ENCODE results near the gene MAB21L2.

Gene MAB21L2

GRCh38 chr4:150567070-150567469, 14.9 kb upstream of the MAB21L2 start:
- Mint-ChIP-seq H3K27ac (no peak overlapping the region), H3K27me3 (no peaks in the 10 kb centered on the region), H3K4me1 (no peaks in the 10 kb centered on the region), H3K36me3 (peaks cover 12% of the 10 kb centered on the region), H3K9me3 (peaks cover 6% of the 10 kb centered on the region), H3K4me3 (no peak overlapping the region)
- no peak for DNase-seq
- CTCF ChIA-PET, result no interaction called here

DNA sequence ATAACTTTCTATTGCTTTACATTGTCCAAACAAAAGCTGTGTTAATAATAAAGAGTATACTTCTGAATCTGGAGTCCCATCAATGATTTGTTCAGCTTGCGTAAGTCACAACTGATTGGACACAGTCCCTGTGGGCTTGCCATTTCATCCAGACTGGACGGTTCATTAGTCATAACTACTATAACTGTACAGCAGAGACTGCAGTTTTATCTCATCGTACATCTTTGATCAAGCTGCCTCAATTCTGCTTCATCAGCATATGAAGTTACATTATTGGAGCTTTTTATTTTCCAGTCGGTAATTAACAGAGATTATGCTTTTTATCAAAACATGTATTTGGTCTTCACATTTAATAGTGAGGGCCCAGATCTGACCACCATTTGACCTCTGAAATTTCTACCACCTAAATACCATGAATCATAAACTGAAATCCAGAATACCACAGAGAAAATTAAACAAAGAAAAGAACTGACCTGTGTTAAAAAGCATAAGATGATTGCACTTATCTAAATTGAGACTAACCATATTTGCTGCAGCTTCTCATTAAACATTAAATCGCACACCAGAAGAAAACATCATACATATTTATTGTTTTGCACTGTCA, 12.5 kb upstream of the MAB21L2 start:
- Mint-ChIP-seq H3K27ac (no peak overlapping the region), H3K36me3 (peaks cover 6% of the 10 kb centered on the region), H3K4me3 (no peak overlapping the region), H3K4me1 (no peaks in the 10 kb centered on the region), H3K9me3 (peaks cover 6% of the 10 kb centered on the region), H3K27me3 (no peaks in the 10 kb centered on the region)
- CTCF ChIA-PET, result no interaction called here
- no peak for DNase-seq

DNA sequence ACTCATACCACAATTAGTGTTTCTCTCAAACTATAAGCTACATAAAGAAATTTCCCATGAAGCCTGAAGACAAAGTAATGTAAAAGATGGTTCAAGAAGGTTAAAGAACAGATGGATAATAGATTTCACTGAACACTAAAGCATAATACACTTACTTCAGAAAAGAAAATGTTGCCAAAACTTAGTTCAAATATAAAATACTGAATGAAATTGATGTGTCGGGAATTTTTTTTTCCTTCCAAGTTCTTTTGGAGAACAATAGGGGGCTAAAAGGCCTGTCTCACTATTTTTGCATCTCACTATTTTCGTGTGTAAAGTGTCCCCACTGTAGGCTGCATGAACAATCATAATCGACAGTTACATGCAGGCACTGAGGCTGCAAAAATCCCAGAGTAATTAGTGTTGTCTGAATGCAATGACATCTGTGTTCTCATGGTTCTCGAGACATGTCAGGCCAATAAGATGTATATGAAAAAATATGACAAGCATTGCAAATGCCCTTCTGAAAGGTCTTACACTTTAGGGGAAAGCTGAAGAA, 11.9 kb upstream of the MAB21L2 start:
- CTCF ChIA-PET, result no interaction called here
- H3K27ac Mint-ChIP-seq, result no peak overlapping the region

GRCh38 chr4:150570862-150571261, 11.1 kb upstream of the MAB21L2 start:
- no peak overlapping the region for H3K27ac Mint-ChIP-seq
- CTCF ChIA-PET, result no interaction called here
- no peaks in the 10 kb centered on the region for H3K4me1 Mint-ChIP-seq
- no peak overlapping the region for H3K4me3 Mint-ChIP-seq
- H3K9me3 Mint-ChIP-seq, result no peaks in the 10 kb centered on the region
- no peaks in the 10 kb centered on the region for H3K36me3 Mint-ChIP-seq
- H3K27me3 Mint-ChIP-seq, result no peaks in the 10 kb centered on the region
- DNase-seq, result no peak

More for the DNA sequence above, 11.9 kb upstream of the MAB21L2 start:
- H3K4me3 Mint-ChIP-seq, result no peak overlapping the region
- H3K9me3 Mint-ChIP-seq, result peaks cover under 1% of the 10 kb centered on the region
- DNase-seq, result no peak
- H3K4me1 Mint-ChIP-seq, result no peaks in the 10 kb centered on the region
- H3K27me3 Mint-ChIP-seq, result no peaks in the 10 kb centered on the region
- peaks cover under 1% of the 10 kb centered on the region for H3K36me3 Mint-ChIP-seq

DNA sequence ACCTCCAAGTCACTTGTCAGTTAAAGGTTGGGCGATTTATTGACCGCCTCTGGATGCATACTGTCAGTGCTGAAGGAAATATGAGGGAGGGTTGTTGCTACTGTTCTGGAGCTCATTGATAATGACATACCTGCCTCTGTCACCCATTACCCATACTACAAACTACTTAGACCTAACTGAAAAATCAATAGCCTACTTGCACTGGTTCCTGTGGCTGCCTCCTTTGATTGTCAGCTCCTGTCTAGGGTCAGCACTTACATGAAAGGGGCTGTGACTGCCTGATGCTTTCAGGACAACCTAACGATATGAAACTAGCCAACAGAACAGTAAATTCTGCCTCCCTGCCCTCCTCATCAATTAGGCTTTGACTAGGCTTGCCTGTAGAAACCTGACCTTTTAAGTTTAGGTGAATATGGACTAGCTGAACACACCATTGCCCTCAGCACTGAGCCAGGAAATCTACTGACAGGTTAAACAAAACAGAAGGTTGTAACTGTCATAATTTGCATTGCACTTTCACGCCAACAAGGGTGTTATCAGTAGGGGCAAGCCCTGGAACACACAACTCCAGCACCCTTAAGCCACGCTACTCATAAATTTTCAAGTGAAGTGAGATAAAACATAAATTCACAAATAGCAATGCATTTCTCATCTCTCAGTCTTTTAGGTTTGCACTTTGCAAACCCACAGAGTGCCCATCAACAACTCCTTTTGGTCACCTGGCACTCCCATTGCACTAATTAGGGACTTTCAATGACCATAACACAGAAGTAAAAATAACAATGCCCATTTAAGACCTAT, 9.0 kb upstream of the MAB21L2 start:
- H3K4me3 Mint-ChIP-seq, result no peak overlapping the region
- no peaks in the 10 kb centered on the region for H3K4me1 Mint-ChIP-seq
- no peaks in the 10 kb centered on the region for H3K9me3 Mint-ChIP-seq
- CTCF ChIA-PET, result no interaction called here
- DNase-seq, result no peak
- no peaks in the 10 kb centered on the region for H3K36me3 Mint-ChIP-seq
- no peaks in the 10 kb centered on the region for H3K27me3 Mint-ChIP-seq
- peak overlapping the region; percentile 24 for H3K27ac Mint-ChIP-seq

DNA sequence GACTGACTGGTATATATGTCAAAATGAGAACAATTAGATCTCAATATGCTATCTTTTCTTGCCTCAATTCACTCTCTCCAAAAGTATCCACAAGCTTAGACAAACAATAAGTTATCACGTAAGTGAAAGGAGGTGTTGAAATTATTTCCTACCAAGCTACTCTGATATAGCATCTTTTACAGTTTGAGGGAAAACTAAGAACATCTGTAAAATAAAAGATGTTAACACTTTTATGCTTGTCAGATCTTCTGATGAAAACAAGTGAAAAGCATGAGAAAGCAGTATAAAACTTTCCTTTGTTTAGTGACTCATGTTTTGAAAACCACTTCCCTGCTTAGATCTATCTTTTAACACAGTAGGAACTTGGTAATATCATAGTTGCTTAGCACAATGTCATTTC, 8.4 kb upstream of the MAB21L2 start:
- no peaks in the 10 kb centered on the region for H3K9me3 Mint-ChIP-seq
- no peaks in the 10 kb centered on the region for H3K27me3 Mint-ChIP-seq
- H3K4me1 Mint-ChIP-seq, result no peaks in the 10 kb centered on the region
- no peak overlapping the region for H3K4me3 Mint-ChIP-seq
- CTCF ChIA-PET, result no interaction called here
- H3K36me3 Mint-ChIP-seq, result no peaks in the 10 kb centered on the region
- no peak for DNase-seq
- H3K27ac Mint-ChIP-seq, result no peak overlapping the region

DNA sequence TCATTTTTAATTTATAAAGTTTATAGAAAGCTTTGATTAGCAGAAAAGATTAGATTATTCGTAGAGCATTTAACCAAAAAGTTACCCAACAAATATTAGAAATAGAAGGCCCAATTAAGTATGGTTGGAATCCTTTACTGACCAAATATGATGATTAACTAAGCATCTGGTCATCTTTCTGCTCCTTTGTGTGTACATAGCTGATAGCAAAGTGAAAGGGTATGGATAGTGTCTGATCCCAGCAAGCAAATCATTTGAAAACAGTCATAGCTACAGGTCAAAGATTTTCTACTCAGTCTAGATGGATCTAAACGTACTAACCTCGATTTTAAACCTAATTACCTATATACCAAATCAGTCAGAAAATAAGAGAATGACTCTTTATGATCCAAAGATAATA, 7.3 kb upstream of the MAB21L2 start:
- Mint-ChIP-seq H3K27me3 (no peaks in the 10 kb centered on the region), H3K27ac (no peak overlapping the region), H3K36me3 (peaks cover 6% of the 10 kb centered on the region), H3K9me3 (no peaks in the 10 kb centered on the region), H3K4me1 (no peaks in the 10 kb centered on the region), H3K4me3 (no peak overlapping the region)
- CTCF ChIA-PET, result interaction anchor here (0.9 kb wide), 1 partner anchor 292 kb away, joined by 3 read pairs; no protein-coding TSS in a partner anchor
- DNase-seq, result no peak

GRCh38 chr4:150577796-150578195, 4.2 kb upstream of the MAB21L2 start:
- CTCF ChIA-PET, result no interaction called here
- H3K4me3 Mint-ChIP-seq, result no peak overlapping the region
- no peak overlapping the region for H3K27ac Mint-ChIP-seq
- no peaks in the 10 kb centered on the region for H3K4me1 Mint-ChIP-seq
- DNase-seq, result no peak
- no peaks in the 10 kb centered on the region for H3K27me3 Mint-ChIP-seq
- peaks cover 28% of the 10 kb centered on the region for H3K36me3 Mint-ChIP-seq
- peaks cover 10% of the 10 kb centered on the region for H3K9me3 Mint-ChIP-seq

DNA sequence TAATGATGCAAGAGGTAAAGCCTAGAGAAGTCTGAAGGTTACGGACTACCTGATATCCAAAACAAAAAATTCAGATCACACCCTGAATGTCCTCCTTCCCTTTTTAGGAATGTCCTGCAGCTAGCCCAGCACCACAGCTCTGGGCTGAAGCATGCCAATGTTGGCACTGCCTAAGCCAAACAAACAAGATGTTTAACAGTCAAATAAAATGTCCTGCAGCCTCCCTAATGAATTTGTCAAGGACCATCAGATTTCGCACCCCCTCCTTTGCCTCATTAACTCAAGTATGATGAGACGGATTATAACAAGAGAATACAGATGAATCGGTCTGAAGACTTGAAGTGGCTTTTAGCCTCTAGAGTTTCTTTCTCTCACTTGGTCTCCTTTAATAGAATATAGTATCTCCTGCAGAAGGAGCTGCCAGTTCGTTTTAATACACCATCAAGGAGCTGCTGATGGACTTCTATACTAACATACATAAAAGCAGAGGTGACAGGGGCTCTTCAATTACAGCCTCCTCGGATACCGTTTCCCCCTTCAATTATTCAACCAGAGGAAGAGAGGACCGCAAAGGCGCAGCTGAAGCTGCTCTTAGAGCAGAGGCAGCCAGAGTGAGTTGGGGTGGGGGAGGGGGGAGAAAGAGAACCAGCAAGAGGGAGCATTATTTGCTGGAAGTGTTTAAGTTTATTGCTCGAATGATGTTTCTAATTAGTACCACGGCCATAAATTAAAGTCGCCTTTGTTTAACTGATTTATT, 3.0 kb upstream of the MAB21L2 start:
- H3K27me3 Mint-ChIP-seq, result no peaks in the 10 kb centered on the region
- DNase-seq, result no peak
- H3K4me1 Mint-ChIP-seq, result no peaks in the 10 kb centered on the region
- peaks cover 36% of the 10 kb centered on the region for H3K36me3 Mint-ChIP-seq
- peaks cover 10% of the 10 kb centered on the region for H3K9me3 Mint-ChIP-seq
- CTCF ChIA-PET, result no interaction called here
- no peak overlapping the region for H3K27ac Mint-ChIP-seq
- H3K4me3 Mint-ChIP-seq, result no peak overlapping the region

- H3K36me3 Mint-ChIP-seq, result peaks cover 39% of the 10 kb centered on the region
- H3K4me3 Mint-ChIP-seq, result no peak overlapping the region
- DNase-seq, result no peak
- CTCF ChIA-PET, result no interaction called here
- H3K27me3 Mint-ChIP-seq, result no peaks in the 10 kb centered on the region
- peaks cover 10% of the 10 kb centered on the region for H3K9me3 Mint-ChIP-seq
- H3K4me1 Mint-ChIP-seq, result no peaks in the 10 kb centered on the region
- H3K27ac Mint-ChIP-seq, result no peak overlapping the region
Measured at GRCh38 chr4:150579551-150580234, 2.3 kb upstream of the MAB21L2 start.

GRCh38 chr4:150580306-150580705, 1.6 kb upstream of the MAB21L2 start:
- peaks cover 39% of the 10 kb centered on the region for H3K36me3 Mint-ChIP-seq
- H3K4me1 Mint-ChIP-seq, result no peaks in the 10 kb centered on the region
- CTCF ChIA-PET, result no interaction called here

DNA sequence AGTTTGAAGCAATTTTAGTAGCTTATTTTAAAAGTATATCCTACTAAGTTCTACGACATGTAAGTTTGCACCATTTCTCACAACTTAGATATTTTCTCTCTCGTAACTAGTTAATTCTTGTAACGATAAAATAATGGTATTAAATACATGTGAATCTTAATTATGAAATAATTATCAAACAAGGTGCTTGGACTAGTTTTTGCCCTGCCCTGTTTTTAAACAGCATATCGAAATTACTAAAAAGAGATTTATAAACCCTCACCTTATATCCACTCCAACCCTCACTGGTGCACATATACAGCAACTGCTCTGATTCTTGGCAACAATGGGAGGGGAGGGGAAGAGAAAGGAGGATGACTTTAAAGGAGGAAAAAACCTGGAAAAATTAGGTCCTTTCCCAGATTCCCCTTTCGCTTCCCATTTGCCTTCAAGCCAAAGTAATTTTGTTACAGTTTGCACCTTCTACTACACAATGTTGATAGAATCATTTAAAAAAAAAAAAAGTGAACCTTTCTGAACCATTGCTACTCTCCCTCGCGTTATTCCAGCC, 820 bp upstream of the MAB21L2 start:
- Mint-ChIP-seq H3K36me3 (peaks cover 41% of the 10 kb centered on the region), H3K27me3 (no peaks in the 10 kb centered on the region), H3K4me1 (no peaks in the 10 kb centered on the region), H3K9me3 (peaks cover 10% of the 10 kb centered on the region), H3K27ac (no peak overlapping the region), H3K4me3 (no peak overlapping the region)
- CTCF ChIA-PET, result no interaction called here
- no peak for DNase-seq

More at GRCh38 chr4:150580306-150580705, 1.6 kb upstream of the MAB21L2 start:
- Mint-ChIP-seq H3K4me3 (no peak overlapping the region), H3K27ac (no peak overlapping the region), H3K9me3 (peaks cover 10% of the 10 kb centered on the region), H3K27me3 (no peaks in the 10 kb centered on the region)
- DNase-seq, result no peak

- Mint-ChIP-seq H3K4me1 (no peaks in the 10 kb centered on the region), H3K4me3 (no peak overlapping the region), H3K27me3 (no peaks in the 10 kb centered on the region), H3K36me3 (peaks cover 43% of the 10 kb centered on the region), H3K27ac (no peak overlapping the region), H3K9me3 (peaks cover 10% of the 10 kb centered on the region)
- DNase-seq, result no peak
- CTCF ChIA-PET, result no interaction called here
Measured at GRCh38 chr4:150581641-150582051, 305 bp upstream of the MAB21L2 start.

DNA sequence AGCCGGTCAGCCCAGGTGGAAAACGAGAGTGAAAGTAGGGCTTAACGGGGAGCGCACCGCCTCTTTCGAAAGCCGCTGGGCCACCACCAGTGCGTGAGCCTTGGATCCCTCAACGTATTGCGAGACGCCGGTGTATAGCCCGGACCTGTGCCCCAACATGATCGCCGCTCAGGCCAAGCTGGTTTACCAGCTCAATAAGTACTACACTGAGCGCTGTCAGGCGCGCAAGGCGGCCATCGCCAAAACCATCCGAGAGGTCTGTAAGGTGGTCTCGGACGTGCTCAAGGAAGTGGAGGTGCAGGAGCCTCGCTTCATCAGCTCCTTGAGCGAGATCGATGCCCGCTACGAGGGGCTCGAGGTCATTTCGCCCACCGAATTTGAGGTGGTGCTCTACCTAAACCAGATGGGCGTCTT, 929 bp downstream of the MAB21L2 start:
- CTCF ChIA-PET, result no interaction called here
- Mint-ChIP-seq H3K27ac (no peak overlapping the region), H3K9me3 (peaks cover 10% of the 10 kb centered on the region), H3K4me1 (no peaks in the 10 kb centered on the region), H3K27me3 (no peaks in the 10 kb centered on the region), H3K36me3 (peaks cover 43% of the 10 kb centered on the region), H3K4me3 (no peak overlapping the region)
- no peak for DNase-seq

Measured in activated naive CD4-positive, alpha-beta T cell treated with anti-CD3 and anti-CD28 coated beads, Interleukin-2, amount 10 ng/mL, durations not matched to agents 7 days and 5 days (primary cell).